ENCODE results near the gene DCLK1. TPM values are rescaled to one million over a fixed set of nuclear protein-coding genes. Genes with fewer than 3 reads are reported as not detected.
A peak's percentile ranks its signal among the peaks of the same experiment; 100 is the strongest.

Gene DCLK1
- total RNA-seq, 4 donors from 2014 or later = 21.3 to 63.8 (median 40.9) TPM

DNA sequence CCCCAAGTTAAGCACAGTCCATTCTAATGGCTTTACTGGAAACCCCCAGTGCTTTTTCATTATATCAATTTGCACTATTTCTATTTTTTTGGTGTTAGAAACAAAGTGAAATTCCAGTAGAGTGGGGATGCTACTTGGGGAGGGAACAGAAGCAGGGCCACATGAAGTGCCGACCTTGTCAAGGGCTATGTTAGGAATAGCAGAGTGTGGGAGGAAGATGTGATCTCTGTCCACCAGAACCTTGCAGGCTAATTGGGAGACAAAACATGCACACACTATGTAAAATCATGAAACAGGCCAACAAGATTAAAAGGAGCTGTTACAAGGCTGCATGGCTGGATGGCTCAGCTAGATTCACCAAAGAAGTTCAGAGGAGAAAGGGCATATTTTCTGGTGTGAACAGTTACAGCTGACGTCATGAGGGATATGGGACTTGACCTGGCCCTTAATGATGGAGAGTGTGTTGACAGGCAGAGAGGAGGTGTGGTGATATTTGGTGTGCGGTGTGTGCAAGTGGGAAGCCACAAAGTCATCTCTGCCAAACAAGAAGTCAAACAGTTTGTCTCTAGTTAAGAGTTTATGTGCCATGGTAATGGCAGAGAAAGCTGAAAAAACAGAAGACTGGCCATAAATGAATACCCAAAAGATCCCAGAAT, 336.3 kb downstream of the DCLK1 start:
- 80 to 82% methylated on average over 3 of the region's 3 CpGs for WGBS, 2 donors
- no peak for DNase-seq (ENCODE audit: low spot score in 2 of 2)
- H3K27me3 ChIP-seq = no peaks in the 10 kb centered on the region
- no peaks in the 10 kb centered on the region for H3K9me3 ChIP-seq
- no peak overlapping the region for H3K27ac ChIP-seq
- H3K36me3 ChIP-seq = no peaks in the 10 kb centered on the region
- no peak overlapping the region for H3K4me3 ChIP-seq
- TF ChIP-seq, protein P1, sequence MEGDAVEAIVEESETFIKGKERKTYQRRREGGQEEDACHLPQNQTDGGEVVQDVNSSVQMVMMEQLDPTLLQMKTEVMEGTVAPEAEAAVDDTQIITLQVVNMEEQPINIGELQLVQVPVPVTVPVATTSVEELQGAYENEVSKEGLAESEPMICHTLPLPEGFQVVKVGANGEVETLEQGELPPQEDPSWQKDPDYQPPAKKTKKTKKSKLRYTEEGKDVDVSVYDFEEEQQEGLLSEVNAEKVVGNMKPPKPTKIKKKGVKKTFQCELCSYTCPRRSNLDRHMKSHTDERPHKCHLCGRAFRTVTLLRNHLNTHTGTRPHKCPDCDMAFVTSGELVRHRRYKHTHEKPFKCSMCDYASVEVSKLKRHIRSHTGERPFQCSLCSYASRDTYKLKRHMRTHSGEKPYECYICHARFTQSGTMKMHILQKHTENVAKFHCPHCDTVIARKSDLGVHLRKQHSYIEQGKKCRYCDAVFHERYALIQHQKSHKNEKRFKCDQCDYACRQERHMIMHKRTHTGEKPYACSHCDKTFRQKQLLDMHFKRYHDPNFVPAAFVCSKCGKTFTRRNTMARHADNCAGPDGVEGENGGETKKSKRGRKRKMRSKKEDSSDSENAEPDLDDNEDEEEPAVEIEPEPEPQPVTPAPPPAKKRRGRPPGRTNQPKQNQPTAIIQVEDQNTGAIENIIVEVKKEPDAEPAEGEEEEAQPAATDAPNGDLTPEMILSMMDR (IDR thresholded peaks at IDR 0.05) = no peak
- TF ChIP-seq POLR2A (IDR thresholded peaks at IDR 0.05) = no peak
- TF ChIP-seq EP300 (IDR thresholded peaks at IDR 0.05) = no peak
- peaks cover 0 to 5% (median 0%) of the 10 kb centered on the region in 4 donors for H3K4me1 ChIP-seq

DNA sequence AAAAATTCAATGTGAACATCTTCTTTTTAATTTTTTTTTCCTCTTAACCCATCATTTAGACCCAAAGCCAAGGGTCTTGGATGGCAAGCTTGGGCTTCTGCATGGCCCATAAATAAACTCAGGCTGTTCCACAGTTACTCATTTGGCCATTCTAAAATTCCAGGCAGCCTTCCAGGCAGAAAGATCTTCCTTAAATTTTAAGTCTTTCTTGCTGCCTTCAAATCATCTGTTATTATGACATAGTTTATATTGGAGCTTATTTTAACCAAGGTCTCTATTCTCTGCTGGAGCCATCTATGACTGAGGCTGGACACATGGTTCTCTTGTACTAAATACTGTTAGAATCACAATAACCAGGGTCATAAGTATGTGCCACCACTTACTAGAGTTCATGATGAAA, 337.4 kb downstream of the DCLK1 start:
- no peak for DNase-seq (ENCODE audit: low spot score in 2 of 2)
- Histone ChIP-seq H3K27me3 (no peaks in the 10 kb centered on the region), H3K9me3 (no peaks in the 10 kb centered on the region), H3K4me3 (no peak overlapping the region), H3K27ac (peak overlapping the region in 1 of 4 donors; percentile 6), H3K4me1 (peaks cover 0 to 5% (median 0%) of the 10 kb centered on the region in 4 donors), H3K36me3 (no peaks in the 10 kb centered on the region)
- TF ChIP-seq, protein P1 (IDR thresholded peaks at IDR 0.05) = no peak
- TF ChIP-seq POLR2A (IDR thresholded peaks at IDR 0.05) = no peak
- no peak for TF ChIP-seq EP300 (IDR thresholded peaks at IDR 0.05)

DNA sequence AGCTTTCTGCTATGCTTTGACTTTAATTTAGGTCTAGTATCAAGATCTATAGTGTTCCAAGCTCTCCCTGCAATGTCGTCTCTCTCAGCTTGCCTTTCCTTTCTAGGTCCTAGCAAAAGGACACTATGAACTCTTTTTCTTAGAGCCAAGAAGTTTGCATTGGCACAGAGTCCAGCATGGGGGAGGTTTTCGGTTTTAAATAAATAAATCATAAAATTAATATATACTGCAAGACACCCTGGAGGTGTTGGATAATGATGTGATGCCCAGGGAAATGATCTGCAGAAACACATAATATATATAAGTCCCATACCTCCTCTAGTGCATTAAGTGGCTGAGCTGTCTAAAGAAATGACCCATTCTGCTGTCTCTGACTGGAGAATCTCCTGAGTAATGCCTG, 338.3 kb downstream of the DCLK1 start:
- no peak overlapping the region for H3K4me3 ChIP-seq
- peaks cover 0 to 5% (median 0%) of the 10 kb centered on the region in 4 donors for H3K4me1 ChIP-seq
- DNase-seq (ENCODE audit: low spot score in 2 of 2) = no peak
- no peak for TF ChIP-seq POLR2A (IDR thresholded peaks at IDR 0.05)
- no peak for TF ChIP-seq EP300 (IDR thresholded peaks at IDR 0.05)
- TF ChIP-seq, protein P1 (IDR thresholded peaks at IDR 0.05) = no peak
- H3K36me3 ChIP-seq = no peaks in the 10 kb centered on the region
- H3K9me3 ChIP-seq = no peaks in the 10 kb centered on the region
- H3K27me3 ChIP-seq = no peaks in the 10 kb centered on the region
- WGBS, 2 donors = 62 to 63% methylated on average over 2 of the region's 2 CpGs
- H3K27ac ChIP-seq = no peak overlapping the region

DNA sequence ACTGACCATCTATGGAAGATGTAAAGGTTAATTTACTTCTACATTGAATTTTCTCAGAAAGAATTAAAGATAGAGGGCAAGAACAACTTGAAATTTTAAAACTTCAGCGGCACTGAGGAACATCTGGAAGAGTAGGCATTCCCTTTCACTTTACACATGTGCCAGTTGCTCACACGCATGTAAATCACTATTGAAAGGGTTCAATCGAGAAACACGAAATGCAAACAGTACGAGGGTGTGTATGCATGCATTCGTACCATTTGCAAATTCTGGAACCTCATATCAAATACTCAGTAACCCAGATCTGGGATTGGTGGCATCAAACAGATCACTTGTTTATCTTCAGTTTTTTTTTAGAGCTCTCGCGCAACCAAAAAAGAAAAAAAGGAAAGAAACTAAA, 339.2 kb downstream of the DCLK1 start:
- Histone ChIP-seq H3K27ac (no peak overlapping the region), H3K27me3 (no peaks in the 10 kb centered on the region), H3K9me3 (no peaks in the 10 kb centered on the region), H3K36me3 (no peaks in the 10 kb centered on the region), H3K4me1 (peaks cover 0 to 5% (median 0%) of the 10 kb centered on the region in 4 donors), H3K4me3 (no peak overlapping the region)
- TF ChIP-seq, protein P1 (IDR thresholded peaks at IDR 0.05) = no peak
- TF ChIP-seq EP300 (IDR thresholded peaks at IDR 0.05) (no peak), POLR2A (IDR thresholded peaks at IDR 0.05) (no peak)
- WGBS, 2 donors = 85 to 88% methylated on average over 8 of the region's 8 CpGs
- no peak for DNase-seq (ENCODE audit: low spot score in 2 of 2)

DNA sequence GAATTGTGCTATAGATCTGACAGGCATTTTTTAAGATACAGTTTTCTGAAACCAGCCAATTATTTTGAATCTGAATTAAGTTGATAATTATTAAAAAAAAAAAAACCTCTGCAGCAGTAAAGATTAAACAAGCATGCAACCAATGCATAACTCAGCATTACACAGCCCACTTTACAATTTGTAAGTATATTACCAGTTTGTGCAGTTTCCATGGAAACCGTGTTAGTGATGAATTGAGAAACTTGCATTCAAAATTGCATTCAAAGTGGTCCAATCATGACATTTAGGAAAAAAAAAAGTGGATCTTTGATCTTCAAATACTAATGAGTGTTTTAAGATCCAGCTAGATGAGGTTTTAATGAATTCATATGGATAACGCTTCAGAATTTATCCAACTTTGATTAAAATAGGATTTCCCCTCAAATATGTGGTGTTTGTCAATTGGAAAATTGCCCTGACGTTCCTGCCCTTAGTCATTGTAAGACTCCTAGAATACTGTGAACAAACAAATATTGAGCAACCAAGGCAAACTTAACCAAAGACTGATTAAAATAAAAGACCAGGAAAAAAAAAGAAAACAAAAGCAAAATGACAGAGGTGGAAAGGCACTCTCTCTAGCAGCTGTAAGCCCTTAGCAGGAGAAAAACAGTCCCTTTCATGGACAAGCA, 339.9 kb downstream of the DCLK1 start:
- TF ChIP-seq POLR2A (IDR thresholded peaks at IDR 0.05) (no peak), EP300 (IDR thresholded peaks at IDR 0.05) (no peak)
- TF ChIP-seq, protein P1 (IDR thresholded peaks at IDR 0.05) = no peak
- WGBS, 2 donors = 48 to 51% methylated on average over 3 of the region's 3 CpGs
- H3K27ac ChIP-seq = no peak overlapping the region
- peak in 1 of 2 donors; percentile 33 for DNase-seq (ENCODE audit: low spot score in 2 of 2)
- no peak overlapping the region for H3K4me3 ChIP-seq
- no peaks in the 10 kb centered on the region for H3K9me3 ChIP-seq
- no peaks in the 10 kb centered on the region for H3K27me3 ChIP-seq
- H3K36me3 ChIP-seq = no peaks in the 10 kb centered on the region
- peaks cover 0 to 5% (median 0%) of the 10 kb centered on the region in 4 donors for H3K4me1 ChIP-seq

Measured in tibial nerve (tissue), 4 donors.